Ammon's horn (tissue), 1 donor: ENCODE results near the gene GNAQ.

Source experiments
- DNase-seq: peaks from one replicate; pipeline ENCODE4 v3.0.0-alpha.2; 2016; ENCODE audit warnings: low spot score

Gene GNAQ

GRCh38 chr9:77974434-77974833, 57.2 kb downstream of the GNAQ start:
- no peak for DNase-seq

- DNase-seq, result no peak
Measured at GRCh38 chr9:77969083-77969482, 62.5 kb downstream of the GNAQ start.

- no peak for DNase-seq
Measured at GRCh38 chr9:77968506-77968905, 63.1 kb downstream of the GNAQ start.

GRCh38 chr9:77966718-77967117, 64.9 kb downstream of the GNAQ start:
- no peak for DNase-seq

GRCh38 chr9:77965445-77966123, 66.0 kb downstream of the GNAQ start:
- DNase-seq, result no peak

- DNase-seq, result no peak
Measured at GRCh38 chr9:77964258-77964657, 67.4 kb downstream of the GNAQ start.

- DNase-seq, result no peak
Measured at GRCh38 chr9:77961541-77961940, 70.1 kb downstream of the GNAQ start.

- DNase-seq, result no peak
Measured at GRCh38 chr9:77960356-77961153, 71.1 kb downstream of the GNAQ start.

GRCh38 chr9:77959803-77960202, 71.8 kb downstream of the GNAQ start:
- no peak for DNase-seq

- DNase-seq, result no peak
Measured at GRCh38 chr9:77957652-77958051, 74.0 kb downstream of the GNAQ start.

GRCh38 chr9:77956555-77956954, 75.1 kb downstream of the GNAQ start:
- DNase-seq, result no peak

- no peak for DNase-seq
Measured at GRCh38 chr9:77954666-77955015, 77.0 kb downstream of the GNAQ start.

- DNase-seq, result no peak
Measured at GRCh38 chr9:77954013-77954665, 77.5 kb downstream of the GNAQ start.

GRCh38 chr9:77953590-77953989, 78.0 kb downstream of the GNAQ start:
- no peak for DNase-seq

GRCh38 chr9:77952635-77953328, 78.8 kb downstream of the GNAQ start:
- DNase-seq, result no peak

GRCh38 chr9:77951369-77951768, 80.2 kb downstream of the GNAQ start:
- no peak for DNase-seq

GRCh38 chr9:77949751-77950436, 81.7 kb downstream of the GNAQ start:
- no peak for DNase-seq

GRCh38 chr9:77947651-77948050, 84.0 kb downstream of the GNAQ start:
- no peak for DNase-seq

GRCh38 chr9:77946969-77947620, 84.5 kb downstream of the GNAQ start:
- DNase-seq, result peak; percentile 63

- DNase-seq, result no peak
Measured at GRCh38 chr9:77946296-77946695, 85.3 kb downstream of the GNAQ start.

GRCh38 chr9:77945798-77946197, 85.8 kb downstream of the GNAQ start:
- DNase-seq, result peak; percentile 19
